Body of pancreas (tissue), 4 donors: ENCODE data around the gene SYP.

ENCODE experiments used
- POLR2A ChIP-seq, 3 donors: fragments of 450-650 bp; IDR thresholded peaks; one replicate each; pipeline ENCODE4 v1.6.1; 2016; ENCODE audit warnings: antibody characterized with exemption in 3 of 3, mild to moderate bottlenecking in 2 of 3
- TF ChIP-seq, protein P1 (sequence below), 7 experiments: fragments of 450-650 bp in 4 of 7; fragments of 200-600 bp in 3 of 7; sonication (generic) in 3 of 7; IDR thresholded peaks; one replicate each; pipeline ENCODE4 v1.5.1; 2016 to 2019; ENCODE audit warnings: antibody characterized with exemption in 7 of 7

DNA sequence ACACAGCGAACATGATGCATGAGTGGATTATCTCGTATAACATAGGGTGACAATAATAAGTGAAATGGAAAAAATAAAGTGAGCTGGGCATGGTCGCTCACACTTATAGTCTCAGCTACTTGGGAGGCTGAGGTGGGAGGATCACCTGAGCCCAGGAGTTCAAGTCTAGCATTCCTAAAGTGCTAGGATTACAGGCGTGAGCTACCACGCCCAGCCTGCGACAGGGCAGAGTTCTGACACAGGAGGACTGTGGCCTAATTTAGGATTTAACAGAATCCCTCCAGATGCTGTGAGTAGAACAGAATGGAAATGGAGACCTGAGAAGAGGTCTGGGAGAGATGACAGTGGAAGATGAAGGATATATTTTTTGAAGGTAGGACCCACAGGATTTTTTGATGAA, 10.4 kb downstream of the SYP start:
- TF ChIP-seq, protein P1, sequence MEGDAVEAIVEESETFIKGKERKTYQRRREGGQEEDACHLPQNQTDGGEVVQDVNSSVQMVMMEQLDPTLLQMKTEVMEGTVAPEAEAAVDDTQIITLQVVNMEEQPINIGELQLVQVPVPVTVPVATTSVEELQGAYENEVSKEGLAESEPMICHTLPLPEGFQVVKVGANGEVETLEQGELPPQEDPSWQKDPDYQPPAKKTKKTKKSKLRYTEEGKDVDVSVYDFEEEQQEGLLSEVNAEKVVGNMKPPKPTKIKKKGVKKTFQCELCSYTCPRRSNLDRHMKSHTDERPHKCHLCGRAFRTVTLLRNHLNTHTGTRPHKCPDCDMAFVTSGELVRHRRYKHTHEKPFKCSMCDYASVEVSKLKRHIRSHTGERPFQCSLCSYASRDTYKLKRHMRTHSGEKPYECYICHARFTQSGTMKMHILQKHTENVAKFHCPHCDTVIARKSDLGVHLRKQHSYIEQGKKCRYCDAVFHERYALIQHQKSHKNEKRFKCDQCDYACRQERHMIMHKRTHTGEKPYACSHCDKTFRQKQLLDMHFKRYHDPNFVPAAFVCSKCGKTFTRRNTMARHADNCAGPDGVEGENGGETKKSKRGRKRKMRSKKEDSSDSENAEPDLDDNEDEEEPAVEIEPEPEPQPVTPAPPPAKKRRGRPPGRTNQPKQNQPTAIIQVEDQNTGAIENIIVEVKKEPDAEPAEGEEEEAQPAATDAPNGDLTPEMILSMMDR (IDR thresholded peaks at IDR 0.05) = no peak
- TF ChIP-seq POLR2A (IDR thresholded peaks at IDR 0.05) = no peak
